Mucosa of rectum (tissue), 2 donors: ENCODE results near the gene MOGAT3.

Experiments
- H3K27ac ChIP-seq, 2 donors: one replicate each; pipeline ENCODE4 v1.7.0; 2013; ENCODE audit warnings: inconsistent platforms in 2 of 2, low read depth in 2 of 2, low read length in 2 of 2
- H3K27me3 ChIP-seq, 2 donors: one replicate each; pipeline ENCODE4 v1.7.0; 2013; ENCODE audit warnings: low read length in 2 of 2; ENCODE audit not compliant: control insufficient read depth in 2 of 2, insufficient read depth in 2 of 2
- H3K36me3 ChIP-seq, 2 donors: one replicate each; pipeline ENCODE4 v1.7.0; 2013; ENCODE audit warnings: low read length in 2 of 2; ENCODE audit not compliant: control insufficient read depth in 2 of 2, insufficient read depth in 2 of 2
- H3K4me1 ChIP-seq, 2 donors: one replicate each; pipeline ENCODE4 v1.7.0; 2013; ENCODE audit warnings: low read length in 2 of 2, mild to moderate bottlenecking in 1 of 2; ENCODE audit not compliant: control insufficient read depth in 2 of 2, insufficient read depth in 2 of 2
- H3K4me3 ChIP-seq, 2 donors: one replicate each; pipeline ENCODE4 v1.7.0; 2013; ENCODE audit warnings: low read length in 2 of 2
- H3K9ac ChIP-seq, 2 donors: one replicate each; pipeline ENCODE4 v1.7.0; 2013; ENCODE audit warnings: low read length in 2 of 2, low read depth in 1 of 2, mild to moderate bottlenecking in 1 of 2
- H3K9me3 ChIP-seq, 2 donors: one replicate each; pipeline ENCODE4 v1.7.0; 2013; ENCODE audit warnings: low read length in 2 of 2; ENCODE audit not compliant: control insufficient read depth in 2 of 2
- donor health status: healthy.
- donor health status: Normal muscosa, but diverticular disease.

The MOGAT3 gene

GRCh38 chr7:101233907-101234547, 33.2 kb upstream of the MOGAT3 start:
- peaks cover 33 to 47% of the 10 kb centered on the region in 2 donors for H3K4me1 ChIP-seq
- H3K9me3 ChIP-seq: no peaks in the 10 kb centered on the region
- no peak overlapping the region for H3K4me3 ChIP-seq
- H3K27ac ChIP-seq: no peak overlapping the region
- no peak overlapping the region for H3K9ac ChIP-seq
- no peaks in the 10 kb centered on the region for H3K27me3 ChIP-seq
- H3K36me3 ChIP-seq: peaks cover 3 to 6% of the 10 kb centered on the region in 2 donors

- H3K4me1 ChIP-seq: peaks cover 25 to 34% of the 10 kb centered on the region in 2 donors
- H3K27ac ChIP-seq: peak overlapping the region; percentile 82 to 83
- H3K4me3 ChIP-seq: peak overlapping the region; percentile 54 to 62
- H3K9me3 ChIP-seq: no peaks in the 10 kb centered on the region
- peak overlapping the region; percentile 54 to 67 for H3K9ac ChIP-seq
- H3K27me3 ChIP-seq: no peaks in the 10 kb centered on the region
- H3K36me3 ChIP-seq: peaks cover 0 to 9% of the 10 kb centered on the region in 2 donors
Measured at GRCh38 chr7:101232141-101232850, 31.5 kb upstream of the MOGAT3 start.

GRCh38 chr7:101231644-101232043, 30.8 kb upstream of the MOGAT3 start:
- Histone ChIP-seq H3K27ac (peak overlapping the region; percentile 82 to 83), H3K9me3 (no peaks in the 10 kb centered on the region), H3K27me3 (no peaks in the 10 kb centered on the region), H3K36me3 (peaks cover 0 to 13% of the 10 kb centered on the region in 2 donors), H3K4me1 (peaks cover 24 to 27% of the 10 kb centered on the region in 2 donors), H3K9ac (peak overlapping the region; percentile 54 to 67), H3K4me3 (peak overlapping the region; percentile 54 to 62)

- Histone ChIP-seq H3K27ac (no peak overlapping the region), H3K9ac (no peak overlapping the region), H3K9me3 (no peaks in the 10 kb centered on the region), H3K4me1 (peaks cover 3 to 4% of the 10 kb centered on the region in 2 donors), H3K36me3 (peaks cover 10 to 38% of the 10 kb centered on the region in 2 donors), H3K4me3 (no peak overlapping the region), H3K27me3 (no peaks in the 10 kb centered on the region)
Measured at GRCh38 chr7:101226721-101227120, 25.9 kb upstream of the MOGAT3 start.

- H3K9me3 ChIP-seq: no peaks in the 10 kb centered on the region
- H3K4me3 ChIP-seq: no peak overlapping the region
- no peak overlapping the region for H3K27ac ChIP-seq
- no peaks in the 10 kb centered on the region for H3K27me3 ChIP-seq
- no peak overlapping the region for H3K9ac ChIP-seq
- H3K36me3 ChIP-seq: peaks cover 10 to 40% of the 10 kb centered on the region in 2 donors
- no peaks in the 10 kb centered on the region for H3K4me1 ChIP-seq
Measured at GRCh38 chr7:101225650-101226049, 24.8 kb upstream of the MOGAT3 start.

GRCh38 chr7:101223528-101223927, 22.7 kb upstream of the MOGAT3 start:
- no peak overlapping the region for H3K9ac ChIP-seq
- H3K4me1 ChIP-seq: peaks cover 9 to 11% of the 10 kb centered on the region in 2 donors
- no peaks in the 10 kb centered on the region for H3K27me3 ChIP-seq
- H3K36me3 ChIP-seq: peaks cover 10 to 40% of the 10 kb centered on the region in 2 donors
- H3K4me3 ChIP-seq: no peak overlapping the region
- H3K27ac ChIP-seq: no peak overlapping the region
- no peaks in the 10 kb centered on the region for H3K9me3 ChIP-seq

- no peak overlapping the region for H3K9ac ChIP-seq
- peaks cover 11 to 13% of the 10 kb centered on the region in 2 donors for H3K4me1 ChIP-seq
- no peaks in the 10 kb centered on the region for H3K27me3 ChIP-seq
- no peak overlapping the region for H3K4me3 ChIP-seq
- no peaks in the 10 kb centered on the region for H3K9me3 ChIP-seq
- H3K27ac ChIP-seq: no peak overlapping the region
- H3K36me3 ChIP-seq: peaks cover 10 to 32% of the 10 kb centered on the region in 2 donors
Measured at GRCh38 chr7:101222275-101222830, 21.5 kb upstream of the MOGAT3 start.

- no peaks in the 10 kb centered on the region for H3K9me3 ChIP-seq
- H3K9ac ChIP-seq: no peak overlapping the region
- H3K4me1 ChIP-seq: peaks cover 21 to 24% of the 10 kb centered on the region in 2 donors
- H3K27me3 ChIP-seq: no peaks in the 10 kb centered on the region
- H3K27ac ChIP-seq: no peak overlapping the region
- H3K4me3 ChIP-seq: no peak overlapping the region
- H3K36me3 ChIP-seq: peaks cover 10 to 23% of the 10 kb centered on the region in 2 donors
Measured at GRCh38 chr7:101220295-101220694, 19.5 kb upstream of the MOGAT3 start.

GRCh38 chr7:101218236-101219125, 17.6 kb upstream of the MOGAT3 start:
- H3K9ac ChIP-seq: peak overlapping the region; percentile 83 to 93
- peak overlapping the region; percentile 97 to 99 for H3K27ac ChIP-seq

More at GRCh38 chr7:101218236-101219125, 17.6 kb upstream of the MOGAT3 start:
- H3K4me1 ChIP-seq: peaks cover 23 to 24% of the 10 kb centered on the region in 2 donors
- H3K36me3 ChIP-seq: peaks cover 7 to 16% of the 10 kb centered on the region in 2 donors
- H3K27me3 ChIP-seq: no peaks in the 10 kb centered on the region
- peak overlapping the region; percentile 92 to 99 for H3K4me3 ChIP-seq
- no peaks in the 10 kb centered on the region for H3K9me3 ChIP-seq
